HEK293 (cell line): ENCODE measurements around the gene SYCP2.

Source experiments
- CTCF ChIA-PET: fragments of 350-600 bp; formaldehyde crosslinking; extraction: SDS; loops from one replicate; lab custom pipeline; 2021; ENCODE audit warnings: antibody characterized with exemption; lab: Yijun Ruan, JAX
- POLR2A ChIA-PET: fragments of 300-600 bp; formaldehyde crosslinking; extraction: SDS; loops from one replicate; lab custom pipeline; 2020; ENCODE audit warnings: antibody characterized with exemption, inconsistent platforms; lab: Yijun Ruan, JAX
- H3K27ac ChIP-seq: fragments of 200-500 bp; sonication (Bioruptor generic); 2 replicates; pipeline ENCODE4 v1.5.1; 2014; ENCODE audit warnings: low read depth, low read length, control low read depth, inconsistent platforms; ENCODE audit errors: extremely low read depth
- H3K36me3 ChIP-seq, 2 experiments: fragments of 200-500 bp in 1 of 2; sonication (Bioruptor generic) in 1 of 2; 1 replicate in 1 of 2; 2 replicates in 1 of 2; pipeline ENCODE4 v1.5.1; 2014 to 2017; ENCODE audit warnings: inconsistent platforms in 2 of 2, low read length in 2 of 2; ENCODE audit not compliant: control insufficient read depth in 2 of 2, insufficient read depth in 1 of 2
- H3K4me1 ChIP-seq: fragments of 200-500 bp; sonication (Bioruptor generic); 2 replicates; pipeline ENCODE4 v1.5.1; 2014; ENCODE audit warnings: mild to moderate bottlenecking, low read length, inconsistent platforms; ENCODE audit not compliant: control insufficient read depth, insufficient read depth
- H3K4me3 ChIP-seq: 2 replicates; pipeline ENCODE4 v1.5.1; 2011; ENCODE audit warnings: low read depth, mild to moderate bottlenecking, control low read depth, low read length, moderate library complexity
- H3K9me3 ChIP-seq: fragments of 200-500 bp; sonication (Bioruptor generic); 2 replicates; pipeline ENCODE4 v1.5.1; 2014; ENCODE audit warnings: low read depth, low read length, inconsistent platforms; ENCODE audit not compliant: control insufficient read depth, insufficient read depth
- KLF1 ChIP-seq: fragments of 450-650 bp; formaldehyde crosslinking; IDR thresholded peaks from 2 replicates; pipeline ENCODE4 v1.5.1; 2016; ENCODE audit warnings: missing biosample characterization, missing genetic modification characterization
- PRDM1 ChIP-seq: fragments of 450-650 bp; formaldehyde crosslinking; IDR thresholded peaks from 2 replicates; pipeline ENCODE4; 2016; ENCODE audit warnings: missing biosample characterization, missing genetic modification characterization
- YY1 ChIP-seq: fragments of 450-650 bp; formaldehyde crosslinking; IDR thresholded peaks from 2 replicates; pipeline ENCODE4 v1.5.1; 2018; ENCODE audit warnings: missing biosample characterization, missing genetic modification characterization
- ZBTB17 ChIP-seq: fragments of 450-650 bp; formaldehyde crosslinking; IDR thresholded peaks from 2 replicates; pipeline ENCODE4 v1.5.1; 2016; ENCODE audit warnings: missing biosample characterization, missing genetic modification characterization
- ZEB2 ChIP-seq: fragments of 450-650 bp; formaldehyde crosslinking; IDR thresholded peaks from 2 replicates; pipeline ENCODE4 v1.5.1; 2016; ENCODE audit warnings: missing biosample characterization, missing genetic modification characterization
- ZNF221 ChIP-seq: fragments of 450-650 bp; formaldehyde crosslinking; IDR thresholded peaks from 2 replicates; pipeline ENCODE4 v1.5.1; 2017; ENCODE audit warnings: missing biosample characterization, missing genetic modification characterization, borderline replicate concordance
- ZNF548 ChIP-seq: fragments of 450-650 bp; formaldehyde crosslinking; IDR thresholded peaks from 2 replicates; pipeline ENCODE4 v1.5.1; 2016; ENCODE audit warnings: missing biosample characterization, missing genetic modification characterization
- ZNF623 ChIP-seq: fragments of 450-650 bp; formaldehyde crosslinking; IDR thresholded peaks from 2 replicates; pipeline ENCODE4 v1.5.1; 2016; ENCODE audit warnings: missing biosample characterization, missing genetic modification characterization
- ZNF777 ChIP-seq: fragments of 450-650 bp; formaldehyde crosslinking; IDR thresholded peaks from 2 replicates; pipeline ENCODE4 v1.5.1; 2017; ENCODE audit warnings: missing biosample characterization, missing genetic modification characterization, borderline replicate concordance
- ZXDB ChIP-seq: fragments of 450-650 bp; formaldehyde crosslinking; IDR thresholded peaks from 2 replicates; pipeline ENCODE4 v1.5.1; 2016; ENCODE audit warnings: missing biosample characterization, missing genetic modification characterization
- TF ChIP-seq, protein P1 (sequence below): fragments of 450-650 bp; formaldehyde crosslinking; IDR thresholded peaks from 2 replicates; pipeline ENCODE4 v1.5.1; 2016; ENCODE audit warnings: missing biosample characterization, missing genetic modification characterization
- TF ChIP-seq, protein P2 (sequence below): fragments of 450-650 bp; formaldehyde crosslinking; IDR thresholded peaks from 2 replicates; pipeline ENCODE4 v1.5.1; 2017; ENCODE audit warnings: missing biosample characterization, missing genetic modification characterization
- TF ChIP-seq, protein P3 (sequence below): fragments of 450-650 bp; formaldehyde crosslinking; IDR thresholded peaks from 2 replicates; pipeline ENCODE4 v1.5.1; 2016; ENCODE audit warnings: missing biosample characterization, missing genetic modification characterization, borderline replicate concordance

SYCP2 gene

GRCh38 chr20:59947376-59947775, 13.9 kb upstream of the SYCP2 start:
- H3K9me3 ChIP-seq, result no peaks in the 10 kb centered on the region
- peaks cover 14 to 30% of the 10 kb centered on the region in 2 experiments for H3K36me3 ChIP-seq
- no peak overlapping the region for H3K27ac ChIP-seq
- H3K4me1 ChIP-seq, result 0 out of 2 replicates have a peak, but pooled peaks cover 7% of the 10 kb centered on the region
- ChIA-PET CTCF (interaction anchor here (0.6 to 4.0 kb wide), 4 partner anchors 13 to 164 kb away, joined by 3 to 19 read pairs (median 4); no protein-coding TSS in a partner anchor), POLR2A (no interaction called here)
- TF ChIP-seq ZBTB17 (tag by site-specific recombination) (no peak), ZNF777 (tag by site-specific recombination) (no peak), ZNF548 (tag by site-specific recombination) (no peak), ZNF623 (tag by site-specific recombination) (no peak)
- TF ChIP-seq, protein P1, sequence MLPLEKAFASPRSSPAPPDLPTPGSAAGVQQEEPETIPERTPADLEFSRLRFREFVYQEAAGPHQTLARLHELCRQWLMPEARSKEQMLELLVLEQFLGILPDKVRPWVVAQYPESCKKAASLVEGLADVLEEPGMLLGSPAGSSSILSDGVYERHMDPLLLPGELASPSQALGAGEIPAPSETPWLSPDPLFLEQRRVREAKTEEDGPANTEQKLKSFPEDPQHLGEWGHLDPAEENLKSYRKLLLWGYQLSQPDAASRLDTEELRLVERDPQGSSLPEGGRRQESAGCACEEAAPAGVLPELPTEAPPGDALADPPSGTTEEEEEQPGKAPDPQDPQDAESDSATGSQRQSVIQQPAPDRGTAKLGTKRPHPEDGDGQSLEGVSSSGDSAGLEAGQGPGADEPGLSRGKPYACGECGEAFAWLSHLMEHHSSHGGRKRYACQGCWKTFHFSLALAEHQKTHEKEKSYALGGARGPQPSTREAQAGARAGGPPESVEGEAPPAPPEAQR (tag by site-specific recombination), result no peak
- H3K4me3 ChIP-seq, result no peak overlapping the region

DNA sequence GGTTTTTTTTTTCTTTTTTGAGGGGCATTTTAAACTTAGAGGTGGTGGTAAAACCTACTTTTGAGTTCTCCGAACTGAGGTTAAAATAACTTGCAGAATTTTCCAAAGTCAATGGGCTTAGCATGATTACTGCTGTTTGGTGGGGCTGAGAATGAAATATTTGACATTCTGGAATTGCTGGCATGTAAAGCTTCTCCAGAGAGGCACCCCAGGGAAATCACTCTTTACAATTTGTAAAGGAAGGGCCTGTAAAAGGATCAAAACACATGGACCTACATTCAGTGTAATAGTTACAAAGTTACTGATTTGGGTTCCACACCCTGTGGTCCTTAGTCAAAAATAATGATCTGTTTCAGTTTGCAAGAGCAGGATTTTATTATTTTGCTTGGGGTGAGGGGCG, 12.3 kb upstream of the SYCP2 start:
- Histone ChIP-seq H3K4me1 (peaks cover 14% of the 10 kb centered on the region; the same call in 1 of the 2 replicates), H3K9me3 (no peaks in the 10 kb centered on the region), H3K4me3 (no peak overlapping the region), H3K36me3 (peaks cover 14 to 35% of the 10 kb centered on the region in 2 experiments), H3K27ac (no peak overlapping the region)
- ChIA-PET CTCF (interaction anchor here (0.6 to 4.0 kb wide), 3 partner anchors 9 to 163 kb away, joined by 4 to 19 read pairs (median 12); no protein-coding TSS in a partner anchor), POLR2A (no interaction called here)
- TF ChIP-seq ZEB2 (tag by site-specific recombination) (no peak), YY1 (tag by site-specific recombination) (no peak), KLF1 (tag by site-specific recombination) (no peak), ZNF777 (tag by site-specific recombination) (no peak), ZXDB (no peak)
- TF ChIP-seq, protein P2, sequence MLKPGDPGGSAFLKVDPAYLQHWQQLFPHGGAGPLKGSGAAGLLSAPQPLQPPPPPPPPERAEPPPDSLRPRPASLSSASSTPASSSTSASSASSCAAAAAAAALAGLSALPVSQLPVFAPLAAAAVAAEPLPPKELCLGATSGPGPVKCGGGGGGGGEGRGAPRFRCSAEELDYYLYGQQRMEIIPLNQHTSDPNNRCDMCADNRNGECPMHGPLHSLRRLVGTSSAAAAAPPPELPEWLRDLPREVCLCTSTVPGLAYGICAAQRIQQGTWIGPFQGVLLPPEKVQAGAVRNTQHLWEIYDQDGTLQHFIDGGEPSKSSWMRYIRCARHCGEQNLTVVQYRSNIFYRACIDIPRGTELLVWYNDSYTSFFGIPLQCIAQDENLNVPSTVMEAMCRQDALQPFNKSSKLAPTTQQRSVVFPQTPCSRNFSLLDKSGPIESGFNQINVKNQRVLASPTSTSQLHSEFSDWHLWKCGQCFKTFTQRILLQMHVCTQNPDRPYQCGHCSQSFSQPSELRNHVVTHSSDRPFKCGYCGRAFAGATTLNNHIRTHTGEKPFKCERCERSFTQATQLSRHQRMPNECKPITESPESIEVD (tag by site-specific recombination), result peak; percentile 11; the same call in 1 of the 2 replicates
- TF ChIP-seq, protein P3, sequence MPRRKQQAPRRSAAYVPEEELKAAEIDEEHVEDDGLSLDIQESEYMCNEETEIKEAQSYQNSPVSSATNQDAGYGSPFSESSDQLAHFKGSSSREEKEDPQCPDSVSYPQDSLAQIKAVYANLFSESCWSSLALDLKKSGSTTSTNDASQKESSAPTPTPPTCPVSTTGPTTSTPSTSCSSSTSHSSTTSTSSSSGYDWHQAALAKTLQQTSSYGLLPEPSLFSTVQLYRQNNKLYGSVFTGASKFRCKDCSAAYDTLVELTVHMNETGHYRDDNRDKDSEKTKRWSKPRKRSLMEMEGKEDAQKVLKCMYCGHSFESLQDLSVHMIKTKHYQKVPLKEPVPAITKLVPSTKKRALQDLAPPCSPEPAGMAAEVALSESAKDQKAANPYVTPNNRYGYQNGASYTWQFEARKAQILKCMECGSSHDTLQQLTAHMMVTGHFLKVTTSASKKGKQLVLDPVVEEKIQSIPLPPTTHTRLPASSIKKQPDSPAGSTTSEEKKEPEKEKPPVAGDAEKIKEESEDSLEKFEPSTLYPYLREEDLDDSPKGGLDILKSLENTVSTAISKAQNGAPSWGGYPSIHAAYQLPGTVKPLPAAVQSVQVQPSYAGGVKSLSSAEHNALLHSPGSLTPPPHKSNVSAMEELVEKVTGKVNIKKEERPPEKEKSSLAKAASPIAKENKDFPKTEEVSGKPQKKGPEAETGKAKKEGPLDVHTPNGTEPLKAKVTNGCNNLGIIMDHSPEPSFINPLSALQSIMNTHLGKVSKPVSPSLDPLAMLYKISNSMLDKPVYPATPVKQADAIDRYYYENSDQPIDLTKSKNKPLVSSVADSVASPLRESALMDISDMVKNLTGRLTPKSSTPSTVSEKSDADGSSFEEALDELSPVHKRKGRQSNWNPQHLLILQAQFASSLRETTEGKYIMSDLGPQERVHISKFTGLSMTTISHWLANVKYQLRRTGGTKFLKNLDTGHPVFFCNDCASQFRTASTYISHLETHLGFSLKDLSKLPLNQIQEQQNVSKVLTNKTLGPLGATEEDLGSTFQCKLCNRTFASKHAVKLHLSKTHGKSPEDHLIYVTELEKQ (tag by site-specific recombination), result no peak

GRCh38 chr20:59945175-59945574, 11.7 kb upstream of the SYCP2 start:
- no peak overlapping the region for H3K4me3 ChIP-seq
- 0 out of 2 replicates have a peak, but pooled peaks have one; percentile 5 for TF ChIP-seq PRDM1 (tag by site-specific recombination)
- no peak for TF ChIP-seq ZNF221 (tag by site-specific recombination)
- H3K36me3 ChIP-seq, result peaks cover 14 to 35% of the 10 kb centered on the region in 2 experiments
- ChIA-PET POLR2A (no interaction called here), CTCF (interaction anchor here (0.7 to 4.0 kb wide), 3 partner anchors 10 to 200 kb away, joined by 3 to 19 read pairs (median 12); no protein-coding TSS in a partner anchor)
- no peaks in the 10 kb centered on the region for H3K9me3 ChIP-seq
- H3K27ac ChIP-seq, result no peak overlapping the region
- peaks cover 14% of the 10 kb centered on the region; the same call in 1 of the 2 replicates for H3K4me1 ChIP-seq
